GM19452 (cell line): Measurements from ENCODE around the gene CNPY2.
"Not testable (repeated sequence)": the region's sequence is repeated elsewhere in the genome, so short reads cannot be mapped to it uniquely, and the experiment has no call there.

ENCODE experiments used
- ATAC-seq: cut with Tn5 transposase; IDR thresholded peaks from one replicate; pipeline ENCODE4 v1.9.1; 2021; ENCODE audit not compliant: unreplicated experiment

Gene CNPY2

DNA sequence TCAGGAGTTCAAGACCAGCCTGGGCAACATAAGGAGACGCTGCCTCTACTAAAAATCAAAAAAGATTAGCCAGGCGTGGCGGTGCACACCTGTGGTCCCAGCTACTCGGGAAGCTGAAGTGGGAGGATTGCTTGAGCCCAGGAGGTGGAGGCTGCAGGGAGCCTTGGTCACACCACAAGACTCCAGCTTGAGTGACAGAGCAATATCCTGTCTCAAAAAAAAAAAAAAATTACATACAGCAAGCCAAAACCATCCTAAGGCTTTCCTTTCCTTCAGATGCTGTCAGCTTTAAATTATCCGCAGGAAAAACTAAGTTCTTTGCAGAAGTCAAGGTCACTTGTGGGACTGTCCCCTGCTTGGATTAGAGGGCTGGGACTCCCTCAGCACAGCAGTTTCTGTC, 17.0 kb downstream of the CNPY2 start:
- no peak for ATAC-seq

DNA sequence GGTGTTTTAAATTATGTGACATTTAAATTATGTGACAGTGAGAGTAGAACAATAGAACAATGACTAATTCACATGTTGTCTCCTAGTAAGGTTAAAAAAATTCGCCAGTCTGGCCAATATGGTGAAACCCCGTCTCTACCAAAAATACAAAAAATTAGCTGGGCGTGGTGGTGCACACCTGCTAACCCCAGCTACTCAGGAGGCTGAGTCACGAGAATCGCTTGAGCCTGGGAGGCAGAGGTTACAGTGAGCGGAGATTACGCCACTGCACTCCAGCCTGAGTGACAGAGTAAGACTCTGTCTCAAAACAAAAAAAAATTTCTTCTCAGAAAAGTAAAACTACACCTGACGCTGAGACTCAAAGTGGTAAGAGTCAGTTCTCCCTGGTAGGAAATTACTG, 18.4 kb downstream of the CNPY2 start:
- no peak for ATAC-seq

DNA sequence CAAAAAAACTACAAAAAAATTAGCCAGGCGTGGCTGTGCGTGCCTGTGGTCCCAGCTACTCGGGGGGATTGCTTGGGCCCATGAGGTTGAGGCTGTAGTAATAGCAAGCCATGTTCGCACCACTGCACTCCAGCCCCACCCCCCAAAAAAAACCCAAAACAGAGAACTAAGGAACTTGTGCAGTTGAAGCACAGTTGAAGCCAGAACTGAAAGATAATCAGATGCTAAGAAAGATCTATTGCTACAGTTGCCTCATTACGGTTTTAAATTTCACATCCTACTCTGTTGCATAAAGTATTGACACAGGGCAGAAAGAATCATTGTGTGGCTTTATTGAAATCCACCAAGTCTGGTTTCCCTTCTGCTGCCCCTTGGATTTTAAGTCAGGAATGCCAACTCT, 19.5 kb downstream of the CNPY2 start:
- ATAC-seq = no peak

DNA sequence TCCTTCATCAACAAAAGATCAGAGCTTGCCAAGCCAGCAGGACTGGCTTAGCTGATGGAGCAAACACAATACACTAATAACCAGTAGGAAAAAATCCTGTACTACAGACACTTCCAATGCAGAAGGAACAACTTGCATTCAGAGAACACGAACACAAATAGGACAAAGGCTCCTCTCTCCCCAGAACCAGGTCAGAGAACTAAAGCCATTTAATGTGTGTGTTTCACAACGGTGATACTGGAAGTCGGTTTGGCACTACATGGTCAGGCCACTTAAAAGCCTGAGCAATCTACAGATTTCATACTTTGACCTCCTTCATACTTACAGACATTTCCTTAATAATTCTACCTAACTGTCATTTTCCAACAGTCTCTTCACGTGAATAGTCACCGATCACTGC, 22.0 kb downstream of the CNPY2 start:
- no peak for ATAC-seq

DNA sequence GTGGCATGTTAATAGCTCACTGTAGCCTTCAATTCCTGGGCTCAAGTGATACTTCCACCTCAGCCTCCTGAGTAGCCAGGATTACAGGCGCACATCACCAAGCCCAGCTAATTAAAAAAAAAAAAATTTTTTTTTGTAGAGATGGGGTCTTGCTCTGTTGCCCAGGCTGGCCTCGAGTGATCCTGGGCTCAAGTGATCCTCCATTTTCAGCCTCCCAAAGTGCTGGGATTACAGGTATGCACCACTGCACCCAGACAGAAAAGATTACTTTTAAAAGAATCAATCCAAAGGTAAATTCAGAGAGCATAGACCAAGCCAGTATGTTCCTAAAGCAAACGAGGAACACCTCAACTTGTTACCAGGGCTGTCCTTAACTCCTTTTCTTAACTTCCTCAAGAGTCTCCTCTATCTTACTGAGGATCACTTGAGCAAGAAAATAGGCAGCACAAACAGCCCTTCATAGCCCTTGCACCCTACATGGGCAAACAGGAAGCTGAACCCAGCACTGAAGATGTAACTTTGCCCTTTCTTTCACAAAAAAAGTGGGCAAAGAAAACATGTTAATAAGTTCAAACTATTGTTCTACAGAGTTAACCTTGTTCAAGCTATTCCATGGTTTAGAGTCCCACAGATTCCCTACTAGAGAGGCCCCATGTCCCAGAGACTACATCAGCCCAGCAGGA, 26.9 kb downstream of the CNPY2 start:
- ATAC-seq = no peak

DNA sequence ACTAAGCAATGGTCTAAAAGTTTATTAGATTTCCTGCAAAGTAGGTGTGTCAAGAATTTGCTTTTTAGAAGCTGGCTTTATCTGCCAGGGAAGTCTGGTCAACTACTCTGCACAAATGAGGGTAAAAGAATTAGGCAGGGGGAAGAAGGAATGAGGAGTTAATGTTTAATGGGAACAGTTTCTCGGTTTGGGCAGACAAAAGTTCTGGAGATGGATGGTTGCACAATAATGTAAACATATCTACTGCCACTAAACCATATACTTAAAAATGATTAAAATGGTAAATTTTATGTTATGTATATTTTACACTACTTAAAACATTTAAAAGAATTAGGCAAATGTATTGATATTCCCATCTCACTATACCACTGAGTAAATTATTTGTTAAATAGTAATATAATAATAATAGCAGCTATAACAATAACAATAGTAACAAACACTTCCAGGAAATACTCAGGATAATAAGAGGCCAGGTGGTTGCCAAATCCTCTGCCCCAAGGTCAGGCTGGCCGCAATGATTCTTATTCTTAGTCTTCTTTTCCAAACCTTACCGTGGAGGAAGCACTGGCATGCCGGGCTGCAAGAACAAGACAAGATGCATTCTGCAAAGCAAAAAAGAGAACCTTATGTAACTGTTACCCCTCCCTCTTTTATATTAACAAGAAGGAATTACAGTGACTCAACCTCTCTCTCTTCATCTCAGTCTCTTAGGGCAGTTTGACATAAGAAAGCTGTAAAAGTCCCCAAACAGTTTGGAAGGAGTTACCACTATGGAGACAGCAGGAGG, 29.6 kb downstream of the CNPY2 start:
- ATAC-seq = no peak

DNA sequence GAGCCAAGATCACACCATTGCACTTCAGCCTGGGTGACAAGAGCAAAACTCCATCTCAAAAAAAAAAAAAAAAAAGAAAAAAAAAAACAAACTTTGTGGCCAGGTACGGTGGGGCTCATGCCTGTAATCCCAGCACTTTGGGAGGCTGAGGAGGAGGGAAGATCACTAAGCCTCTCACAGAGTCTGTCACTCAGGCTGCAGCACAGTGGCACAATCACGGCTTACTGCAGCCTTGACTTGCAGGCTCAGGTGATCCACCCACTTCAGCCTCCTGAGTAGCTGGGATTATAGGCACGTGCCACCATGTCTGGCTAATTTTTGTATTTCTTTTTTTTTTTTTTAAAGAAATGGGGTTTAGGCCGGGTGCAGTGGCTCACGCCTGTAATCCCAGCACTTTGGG, 31.5 kb downstream of the CNPY2 start:
- ATAC-seq = not testable (repeated sequence)

DNA sequence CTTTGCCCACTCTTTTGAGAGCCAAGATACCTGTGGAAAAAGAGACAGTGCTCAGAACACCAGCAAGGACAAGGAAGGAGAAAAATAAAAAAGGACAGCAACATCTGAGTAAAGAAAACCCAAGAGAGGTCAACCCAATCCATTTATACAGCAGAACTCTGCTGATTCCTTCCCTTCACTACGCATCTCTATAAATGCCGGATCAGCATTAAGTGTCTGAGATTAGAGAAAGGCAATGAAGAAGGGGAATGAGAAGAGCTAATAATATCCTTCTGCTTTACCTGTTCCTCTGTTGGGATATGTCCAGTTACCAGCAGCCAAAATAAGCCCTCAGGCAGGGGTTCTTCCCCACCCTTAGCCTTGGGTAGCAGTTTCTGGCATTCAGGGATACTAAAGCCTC, 33.2 kb downstream of the CNPY2 start:
- ATAC-seq = no peak

DNA sequence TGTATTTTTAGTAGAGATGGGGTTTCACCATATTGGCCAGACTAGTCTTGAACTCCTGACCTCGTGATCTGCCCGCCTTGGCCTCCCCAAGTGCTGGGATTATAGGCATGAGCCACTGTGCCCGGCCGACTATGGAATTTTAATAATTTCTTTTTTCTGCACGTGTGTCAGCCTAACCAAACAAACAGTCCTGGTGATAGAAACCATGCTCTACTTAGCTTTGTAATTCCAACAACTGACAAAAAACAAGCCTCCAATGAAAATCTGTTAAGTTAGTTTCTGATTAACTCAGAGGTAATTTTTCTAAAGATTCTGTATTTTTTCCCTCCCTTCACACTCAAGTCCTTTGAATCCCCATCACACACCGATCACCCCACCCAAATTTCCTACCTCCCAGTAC, 33.8 kb downstream of the CNPY2 start:
- ATAC-seq = no peak

DNA sequence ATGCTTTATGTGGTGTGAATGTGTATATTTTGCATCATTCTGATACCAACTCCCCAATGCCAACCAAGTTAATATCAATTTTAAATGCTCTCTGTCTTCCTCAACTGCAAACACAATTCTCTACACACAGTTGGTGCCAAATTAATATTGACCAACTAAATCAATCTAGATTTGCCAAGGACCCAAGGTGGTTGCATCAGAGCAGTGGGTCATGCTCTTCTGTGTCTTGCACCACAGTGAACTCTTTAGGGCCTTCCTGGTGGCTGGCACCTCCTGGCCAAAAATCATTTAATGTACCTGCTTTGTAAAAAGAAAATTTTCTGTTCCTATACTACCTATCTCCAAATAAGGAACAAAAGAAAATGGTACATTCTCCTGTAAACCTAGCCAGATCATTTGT, 34.9 kb downstream of the CNPY2 start:
- no peak for ATAC-seq

DNA sequence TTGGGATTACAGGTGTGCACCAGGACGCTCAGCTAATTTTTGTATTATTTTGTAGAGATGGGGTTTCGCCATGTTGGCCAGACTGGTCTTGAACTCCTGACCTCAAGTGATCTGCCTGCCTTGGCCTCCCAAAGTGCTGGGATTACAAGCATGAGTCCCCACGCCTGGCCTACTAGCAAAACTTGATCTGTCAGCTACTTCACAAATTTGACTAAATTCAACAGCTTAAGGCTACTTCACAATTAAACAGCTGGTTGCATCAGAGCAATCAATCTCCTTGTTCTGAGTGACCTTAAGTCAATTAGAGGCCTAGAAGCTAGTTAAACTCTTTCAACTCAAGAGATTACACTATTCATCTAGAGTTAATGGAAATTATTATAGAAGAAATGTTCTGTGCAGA, 36.9 kb downstream of the CNPY2 start:
- no peak for ATAC-seq

DNA sequence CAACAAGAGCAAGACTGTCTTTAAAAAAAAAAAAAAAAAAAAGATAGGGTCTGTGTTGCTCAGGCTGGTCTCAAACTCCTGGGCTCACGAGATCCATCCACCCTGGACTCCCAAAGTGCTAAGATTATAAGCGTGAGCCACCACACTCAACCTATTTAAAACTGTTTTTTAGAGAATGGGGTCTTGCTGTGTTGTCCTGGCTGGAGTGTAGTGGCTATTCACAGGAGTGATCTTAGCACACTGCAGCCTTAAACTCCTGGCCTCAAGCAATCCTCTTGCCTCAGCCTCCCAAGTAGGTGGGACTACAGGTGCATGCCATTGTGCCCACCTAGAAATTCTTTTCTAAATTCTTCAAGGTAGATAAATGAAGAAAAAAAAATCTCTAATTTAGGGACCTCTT, 41.5 kb downstream of the CNPY2 start:
- ATAC-seq = no peak

DNA sequence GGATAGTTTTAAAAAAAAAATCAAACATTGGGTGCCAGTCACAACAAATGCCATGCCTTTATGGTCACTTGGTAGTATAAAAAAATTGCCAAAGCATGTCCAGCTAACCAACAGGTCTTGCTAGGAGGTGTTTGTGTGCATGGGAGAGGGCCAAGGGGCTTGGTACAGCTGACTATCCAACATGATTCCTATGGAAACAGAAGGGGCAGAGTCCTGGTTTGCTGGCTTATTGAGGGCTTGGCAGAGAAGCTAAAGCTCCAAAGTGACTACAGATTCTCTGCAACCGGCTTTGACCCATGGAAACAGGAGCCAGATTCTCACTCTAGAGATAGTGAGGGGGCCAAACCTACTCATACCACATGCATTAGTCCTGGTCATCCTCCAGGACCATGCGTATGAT, 43.3 kb downstream of the CNPY2 start:
- not testable (repeated sequence) for ATAC-seq

DNA sequence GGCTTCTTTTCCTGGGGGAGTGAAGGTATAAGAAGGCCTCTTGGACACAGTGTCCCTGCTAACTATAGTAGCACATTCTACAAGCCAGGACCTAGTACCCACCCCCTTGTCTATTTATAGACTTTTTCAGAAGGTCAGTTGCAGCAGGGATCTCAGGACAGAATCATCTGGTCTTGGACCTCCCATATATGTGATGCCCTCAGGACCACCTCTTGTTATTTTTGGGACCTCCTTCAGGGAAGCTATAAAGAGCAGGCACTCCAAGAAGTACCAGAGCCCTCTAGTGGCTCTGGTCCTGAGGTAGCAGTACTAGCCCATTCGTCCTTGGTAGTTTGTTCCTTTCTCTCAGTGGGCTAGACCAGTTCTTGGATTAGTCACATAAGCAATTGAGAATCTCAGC, 44.8 kb downstream of the CNPY2 start:
- no peak for ATAC-seq

DNA sequence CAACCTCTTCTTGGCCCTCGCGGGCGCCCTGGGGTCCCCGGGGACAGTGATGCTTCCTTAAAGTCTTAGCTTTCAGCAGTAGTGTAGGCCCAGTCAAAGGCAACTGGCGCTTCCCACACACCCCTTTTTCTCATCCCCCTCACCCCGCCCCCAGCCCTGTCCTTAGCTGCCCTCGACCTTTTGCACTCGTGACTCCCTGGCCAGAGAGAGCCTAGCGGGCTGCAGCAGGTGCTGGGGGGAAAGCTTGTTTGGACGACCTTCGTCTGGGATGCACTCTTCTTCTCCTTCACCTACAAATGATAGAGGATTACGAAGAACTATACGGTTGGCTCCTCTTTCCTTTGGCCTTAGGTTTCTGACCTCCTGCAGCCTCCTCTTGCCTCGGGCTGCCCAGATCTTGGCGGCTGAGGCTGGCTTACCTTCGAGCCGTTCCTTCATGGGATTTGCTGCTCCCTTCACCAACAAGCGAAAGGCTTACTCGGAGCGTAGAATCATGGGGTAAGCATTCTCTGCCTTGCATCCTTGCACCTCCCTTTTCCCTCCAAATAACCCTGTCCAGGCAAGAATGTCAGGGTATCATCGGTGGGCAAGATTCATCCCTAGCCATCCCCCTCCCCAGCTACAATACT, 48.2 kb downstream of the CNPY2 start:
- peak; percentile 7 for ATAC-seq

DNA sequence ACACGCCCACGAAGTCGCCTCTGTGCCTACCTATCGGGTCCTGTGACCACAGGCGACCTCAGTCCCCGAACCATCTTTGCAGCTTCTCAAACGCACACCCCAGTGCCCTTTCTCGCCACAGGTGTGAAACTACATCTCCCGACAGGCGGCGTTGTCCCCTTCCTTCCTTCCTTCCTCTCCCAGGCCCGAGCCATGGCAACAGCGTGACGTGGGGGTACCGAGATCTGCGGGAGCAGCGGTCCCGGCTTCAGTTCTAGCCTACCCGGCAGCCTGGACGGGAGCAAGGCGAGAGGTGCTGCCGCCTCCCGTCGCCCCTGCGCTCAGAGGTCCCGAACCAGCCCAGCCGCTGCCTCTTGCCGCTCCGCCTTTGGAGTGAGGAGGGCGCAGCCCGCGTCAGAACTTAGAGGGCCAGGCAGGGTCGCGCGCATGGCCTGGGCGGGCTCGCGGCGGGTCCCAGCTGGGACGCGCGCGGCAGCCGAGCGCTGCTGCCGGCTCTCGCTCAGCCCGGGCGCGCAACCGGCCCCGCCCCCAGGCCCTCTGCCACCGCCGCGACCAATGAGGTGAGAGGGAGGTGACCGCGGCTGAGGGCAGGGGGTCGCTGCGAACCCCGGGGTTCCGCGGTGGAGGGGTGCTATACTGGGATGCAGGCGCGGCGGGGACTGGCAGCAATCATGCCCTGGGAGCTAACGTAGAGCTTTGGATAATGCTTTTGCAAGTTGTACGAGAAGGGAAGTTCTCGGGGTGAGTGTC, 48.9 kb downstream of the CNPY2 start, which contains the start of gene COQ10A:
Gene COQ10A, plus strand, starts transcription at position 250 of the 750 bp plus-strand sequence. Its CDS starts 177 bp downstream, at position 427.
- ATAC-seq = peak; percentile 90

DNA sequence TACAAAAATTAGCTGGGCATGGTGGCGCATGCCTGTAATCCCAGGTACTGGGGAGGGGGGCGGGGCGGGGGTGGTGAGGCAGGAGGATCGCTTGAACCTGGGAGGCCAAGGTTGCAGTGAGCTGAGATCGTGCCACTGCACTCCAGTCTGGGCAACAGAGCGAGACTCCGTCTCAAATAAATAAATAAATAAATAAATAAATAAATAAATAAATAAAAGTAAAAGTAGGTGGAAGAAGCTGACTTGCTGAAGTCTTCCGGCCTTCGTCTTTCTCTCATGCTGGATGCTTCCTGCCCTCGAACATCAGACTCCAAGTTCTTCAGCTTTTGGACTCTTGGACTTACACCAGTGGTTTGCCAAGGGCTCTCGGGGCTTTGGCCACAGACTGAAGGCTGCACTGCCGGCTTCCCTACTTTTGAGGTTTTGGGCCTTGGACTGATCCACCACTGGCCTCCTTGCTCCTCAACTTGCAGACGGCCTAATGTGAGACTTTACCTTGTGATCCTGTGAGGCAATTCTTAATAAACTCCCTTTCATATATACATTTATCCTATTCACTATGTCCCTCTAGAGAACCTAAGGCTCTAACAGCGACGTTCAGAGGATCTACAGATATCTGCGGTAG, 49.6 kb downstream of the CNPY2 start:
- not testable (repeated sequence) for ATAC-seq

DNA sequence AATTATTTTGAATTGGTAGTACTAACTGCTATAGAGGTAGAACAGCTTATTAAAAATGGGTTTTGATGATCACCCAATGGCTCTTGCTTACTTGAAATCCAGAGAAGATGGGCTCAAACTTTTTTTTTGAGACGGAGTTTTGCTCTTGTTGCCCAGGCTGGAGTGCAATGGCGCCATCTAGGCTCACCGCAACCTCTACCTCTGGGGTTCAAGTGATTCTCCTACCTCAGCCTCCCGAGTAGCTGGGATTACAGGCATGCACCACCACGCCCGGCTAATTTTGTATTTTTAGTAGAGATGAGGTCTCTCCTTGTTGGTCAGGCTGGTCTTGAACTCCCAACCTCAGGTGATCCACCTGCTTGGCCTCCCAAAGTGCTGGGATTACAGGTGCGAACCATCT, 52.8 kb downstream of the CNPY2 start:
- not testable (repeated sequence) for ATAC-seq

DNA sequence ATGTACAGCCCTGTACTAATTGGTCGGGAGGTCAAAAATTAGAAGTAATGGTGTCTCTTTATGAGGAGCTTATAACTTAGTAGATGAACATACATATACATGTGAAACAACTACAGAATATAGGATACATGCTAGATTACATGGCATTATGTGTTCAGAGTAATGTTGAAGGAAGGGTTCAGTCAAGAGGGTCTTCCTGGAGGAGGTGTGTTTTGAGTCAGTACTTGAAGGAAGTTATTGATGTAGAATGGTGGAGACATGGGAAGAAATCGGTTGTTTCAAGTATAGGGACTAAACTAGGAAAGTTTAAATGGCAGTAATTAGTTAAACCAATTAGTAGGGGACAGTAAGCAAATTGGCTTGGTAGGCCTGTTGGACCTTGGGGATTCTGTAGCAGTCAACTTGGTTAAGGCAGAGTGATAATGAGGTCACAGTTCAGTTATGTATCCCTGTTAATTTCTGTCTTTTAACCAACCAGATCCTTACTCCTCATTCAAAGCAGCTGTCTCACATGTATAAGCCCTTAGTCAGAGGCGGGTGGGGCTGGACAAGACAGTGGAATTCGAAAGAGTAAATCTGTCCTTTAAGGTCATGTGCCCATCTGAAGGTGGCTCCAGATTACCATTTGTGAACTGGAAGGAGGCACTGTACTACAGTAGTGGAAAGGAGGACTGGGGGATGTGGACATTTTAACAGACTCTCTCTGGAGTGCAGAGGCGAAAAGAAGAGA, 54.1 kb downstream of the CNPY2 start:
- no peak for ATAC-seq

DNA sequence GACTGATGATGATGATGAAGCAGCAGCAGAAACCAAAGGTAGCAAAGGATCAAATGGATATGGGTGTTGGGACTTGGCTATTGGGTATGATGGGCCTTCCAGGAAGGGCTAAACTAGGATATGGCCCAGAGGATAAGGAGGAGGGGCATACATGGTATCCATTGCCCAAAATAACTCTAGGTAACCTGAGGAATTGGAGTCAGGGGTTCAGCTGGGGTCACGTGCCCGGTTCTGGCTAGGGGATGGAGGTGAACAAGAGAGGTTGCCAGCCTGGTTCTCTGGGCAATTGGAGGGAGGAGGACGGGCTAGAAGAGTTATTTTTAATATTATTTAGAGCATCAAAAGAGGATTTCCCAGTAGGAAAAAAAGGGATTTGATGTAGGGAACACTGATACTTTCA, 54.9 kb downstream of the CNPY2 start:
- no peak for ATAC-seq
